Fibroblast of lung (primary cell): ENCODE measurements around the gene TFF1. TPM values are rescaled to one million over a fixed set of nuclear protein-coding genes. Genes with fewer than 3 reads are reported as not detected.

Experiments used
- DNase-seq, 2 donors: peaks; one replicate each; pipeline versions ENCODE4 v3.0.0 to v3.0.0-alpha.2; 2010; ENCODE audit warnings: low read depth in 2 of 2
- H2AFZ ChIP-seq: 2 replicates; pipeline ENCODE4 v1.5.1; 2012; ENCODE audit warnings: low read length, control low read depth, inconsistent platforms
- H3K27ac ChIP-seq: 2 replicates; pipeline ENCODE4 v1.5.1; 2011; ENCODE audit warnings: low read length, control low read depth; ENCODE audit not compliant: insufficient read depth
- H3K27me3 ChIP-seq: 2 replicates; pipeline ENCODE4 v1.5.1; 2011; ENCODE audit warnings: mild to moderate bottlenecking, low read length; ENCODE audit not compliant: control insufficient read depth, insufficient read depth
- H3K36me3 ChIP-seq: 2 replicates; pipeline ENCODE4 v1.5.1; 2011; ENCODE audit warnings: low read length; ENCODE audit not compliant: control insufficient read depth, insufficient read depth
- H3K4me1 ChIP-seq: 2 replicates; pipeline ENCODE4 v1.5.1; 2011; ENCODE audit warnings: low read length; ENCODE audit not compliant: control insufficient read depth, insufficient read depth; ENCODE audit errors: extremely low read depth
- H3K4me2 ChIP-seq: 2 replicates; pipeline ENCODE4 v1.5.1; 2011; ENCODE audit warnings: low read length, control low read depth; ENCODE audit not compliant: insufficient read depth; ENCODE audit errors: extremely low read depth
- H3K4me3 ChIP-seq, 4 experiments: fragments of 200-600 bp in 1 of 4; sonication (generic) in 1 of 4; replicated peaks in 1 of 4; 2 replicates each; pipeline ENCODE4 v1.5.1; 2011 to 2016; ENCODE audit warnings: low read length in 4 of 4, low read depth in 3 of 4, mild to moderate bottlenecking in 3 of 4, control low read depth in 2 of 4, inconsistent platforms in 1 of 4, mixed read lengths in 1 of 4; ENCODE audit not compliant: insufficient read depth in 1 of 4; ENCODE audit errors: control extremely low read depth in 1 of 4
- H3K79me2 ChIP-seq: 2 replicates; pipeline ENCODE4 v1.5.1; 2012; ENCODE audit warnings: mild to moderate bottlenecking, low read length, inconsistent platforms; ENCODE audit not compliant: control insufficient read depth, insufficient read depth
- H3K9ac ChIP-seq: 2 replicates; pipeline ENCODE4 v1.5.1; 2011; ENCODE audit warnings: mild to moderate bottlenecking, low read length, control low read depth; ENCODE audit not compliant: insufficient read depth
- H3K9me3 ChIP-seq: 2 replicates; pipeline ENCODE4 v1.5.1; 2012; ENCODE audit warnings: low read depth, low read length; ENCODE audit not compliant: control insufficient read depth, insufficient read depth
- H4K20me1 ChIP-seq: 2 replicates; pipeline ENCODE4 v1.5.1; 2011; ENCODE audit warnings: low read length; ENCODE audit not compliant: control insufficient read depth, insufficient read depth; ENCODE audit errors: extremely low read depth
- EZH2 ChIP-seq: IDR thresholded peaks from 2 replicates; pipeline ENCODE4 v1.5.1; 2012; ENCODE audit warnings: low read length, control low read depth, mild to moderate bottlenecking; ENCODE audit errors: missing control alignments
- polyA plus RNA-seq, 2 donors: library from polyadenylated mRNA; depleted of rRNA in 1 of 2; stranded (reverse) in 1 of 2; unstranded in 1 of 2; fragments of >200 nt; gene quantifications; 2 replicates each; pipeline ENCODE4 v1.2.1, GENCODE V29; 2011 to 2012; ENCODE audit warnings: missing spikeins in 1 of 2
- total RNA-seq: library from RNA; depleted of rRNA; stranded (reverse); fragments of >200 nt; gene quantifications from 2 replicates; pipeline ENCODE4 v1.2.1, GENCODE V29; 2014
- TF ChIP-seq, protein P1 (sequence below), 2 donors: IDR thresholded peaks in 1 of 2; conservative IDR thresholded peaks in 1 of 2; 1 replicate in 1 of 2; 2 replicates in 1 of 2; pipeline ENCODE4 v1.5.1; 2011 to 2012; ENCODE audit warnings: low read length in 2 of 2, control low read depth in 1 of 2, inconsistent platforms in 1 of 2, low read depth in 1 of 2, mild to moderate bottlenecking in 1 of 2

Gene TFF1
- total and polyA plus RNA-seq, 2 donors (not counting 1 experiment from before 2014, with no cell fraction given) = not detected

DNA sequence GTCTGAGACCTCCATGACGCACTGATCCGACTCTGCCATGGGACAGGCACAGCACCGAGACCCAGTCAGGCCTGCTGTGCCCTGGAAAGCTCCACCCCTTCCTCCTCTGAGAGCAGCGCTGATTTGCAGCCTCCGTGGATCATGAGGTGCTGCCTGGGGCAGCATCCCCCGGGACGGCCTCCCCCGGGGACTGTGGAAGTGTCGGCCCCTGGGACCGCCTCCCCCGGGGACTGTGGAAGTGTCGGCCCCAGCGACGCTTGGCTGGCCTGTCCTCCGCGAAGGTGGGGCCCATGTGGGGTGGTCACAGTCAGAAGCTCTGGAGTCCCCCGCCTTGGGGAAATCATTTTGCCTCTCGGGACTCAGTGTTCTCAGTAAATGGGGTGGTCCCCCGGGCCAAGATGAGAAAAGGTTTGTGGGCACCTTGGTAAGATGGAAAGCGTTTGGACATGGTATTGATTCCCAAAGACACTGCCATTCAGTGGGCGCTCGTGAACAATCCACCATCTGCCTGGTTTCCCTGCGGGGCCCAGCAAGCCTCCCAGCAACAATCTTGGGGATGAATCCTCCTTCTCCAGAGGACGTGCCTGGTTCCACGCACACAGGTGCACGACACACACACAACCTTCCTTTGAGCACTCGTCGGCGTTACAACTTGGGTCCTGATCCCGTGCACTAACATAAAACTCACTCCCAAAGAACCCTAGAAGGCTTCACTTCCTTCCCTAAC is 18.6 kb downstream of the TFF1 start:
- no peaks in the 10 kb centered on the region for H3K79me2 ChIP-seq
- H3K9ac ChIP-seq = no peak overlapping the region
- TF ChIP-seq, protein P1, sequence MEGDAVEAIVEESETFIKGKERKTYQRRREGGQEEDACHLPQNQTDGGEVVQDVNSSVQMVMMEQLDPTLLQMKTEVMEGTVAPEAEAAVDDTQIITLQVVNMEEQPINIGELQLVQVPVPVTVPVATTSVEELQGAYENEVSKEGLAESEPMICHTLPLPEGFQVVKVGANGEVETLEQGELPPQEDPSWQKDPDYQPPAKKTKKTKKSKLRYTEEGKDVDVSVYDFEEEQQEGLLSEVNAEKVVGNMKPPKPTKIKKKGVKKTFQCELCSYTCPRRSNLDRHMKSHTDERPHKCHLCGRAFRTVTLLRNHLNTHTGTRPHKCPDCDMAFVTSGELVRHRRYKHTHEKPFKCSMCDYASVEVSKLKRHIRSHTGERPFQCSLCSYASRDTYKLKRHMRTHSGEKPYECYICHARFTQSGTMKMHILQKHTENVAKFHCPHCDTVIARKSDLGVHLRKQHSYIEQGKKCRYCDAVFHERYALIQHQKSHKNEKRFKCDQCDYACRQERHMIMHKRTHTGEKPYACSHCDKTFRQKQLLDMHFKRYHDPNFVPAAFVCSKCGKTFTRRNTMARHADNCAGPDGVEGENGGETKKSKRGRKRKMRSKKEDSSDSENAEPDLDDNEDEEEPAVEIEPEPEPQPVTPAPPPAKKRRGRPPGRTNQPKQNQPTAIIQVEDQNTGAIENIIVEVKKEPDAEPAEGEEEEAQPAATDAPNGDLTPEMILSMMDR (conservative IDR thresholded peaks at IDR 0.05 in 1 of 2, IDR thresholded peaks at IDR 0.05 in 1 of 2; ENCODE audit: low read depth in 1 of 2, low read length in 2 of 2) = no peak
- TF ChIP-seq EZH2 = no peak
- no peak overlapping the region for H3K4me2 ChIP-seq
- H4K20me1 ChIP-seq = no peaks in the 10 kb centered on the region
- no peak overlapping the region for H3K27ac ChIP-seq
- H3K27me3 ChIP-seq = no peaks in the 10 kb centered on the region
- H3K9me3 ChIP-seq = no peaks in the 10 kb centered on the region
- H3K4me1 ChIP-seq = no peaks in the 10 kb centered on the region
- H3K36me3 ChIP-seq = no peaks in the 10 kb centered on the region
- H3K4me3 ChIP-seq = no peak overlapping the region
- no peak for DNase-seq
- H2AFZ ChIP-seq = no peak overlapping the region

DNA sequence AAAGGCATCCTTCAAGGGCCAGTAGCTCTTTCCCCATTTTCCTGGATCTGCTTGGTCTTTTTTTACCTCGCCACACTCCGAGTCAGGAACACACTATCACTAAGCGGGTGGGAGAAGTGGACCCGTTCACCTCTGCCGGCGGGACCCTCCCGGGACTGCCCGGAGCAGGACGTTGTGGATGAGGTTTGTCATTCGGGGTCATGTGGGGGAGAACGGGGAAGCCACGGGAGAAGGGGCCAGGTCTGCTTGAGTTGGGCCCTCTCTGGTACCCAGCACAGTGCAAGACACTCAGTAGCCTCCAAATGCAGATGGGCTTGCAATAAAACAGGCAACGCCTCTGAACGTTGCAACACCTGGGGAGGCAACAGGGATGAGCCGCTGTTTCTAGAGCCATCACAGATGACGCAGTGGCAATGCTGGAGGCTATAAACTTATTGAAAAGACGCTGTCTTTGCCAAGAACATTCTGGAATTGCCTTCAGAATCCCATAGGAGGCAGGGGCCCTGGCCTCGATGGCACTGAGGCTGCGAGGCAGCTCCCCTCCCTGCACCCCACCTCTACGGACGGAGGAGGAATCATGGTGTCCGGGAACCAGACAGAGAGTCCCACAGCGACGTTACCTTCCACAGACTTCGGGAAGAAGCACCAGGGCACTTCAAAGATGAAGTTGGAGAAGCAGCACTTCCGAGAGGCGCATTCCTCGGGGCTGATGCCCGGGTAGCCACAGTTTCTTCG is 19.3 kb downstream of the TFF1 start:
- no peaks in the 10 kb centered on the region for H3K36me3 ChIP-seq
- H3K4me3 ChIP-seq = no peak overlapping the region
- no peak for TF ChIP-seq EZH2
- TF ChIP-seq, protein P1 (conservative IDR thresholded peaks at IDR 0.05 in 1 of 2, IDR thresholded peaks at IDR 0.05 in 1 of 2; ENCODE audit: low read depth in 1 of 2, low read length in 2 of 2) = no peak
- no peaks in the 10 kb centered on the region for H3K79me2 ChIP-seq
- no peak overlapping the region for H3K4me2 ChIP-seq
- no peak for DNase-seq
- H3K9ac ChIP-seq = no peak overlapping the region
- H2AFZ ChIP-seq = no peak overlapping the region
- H3K27ac ChIP-seq = no peak overlapping the region
- no peaks in the 10 kb centered on the region for H3K27me3 ChIP-seq
- H3K4me1 ChIP-seq = no peaks in the 10 kb centered on the region
- no peaks in the 10 kb centered on the region for H4K20me1 ChIP-seq
- H3K9me3 ChIP-seq = no peaks in the 10 kb centered on the region

DNA sequence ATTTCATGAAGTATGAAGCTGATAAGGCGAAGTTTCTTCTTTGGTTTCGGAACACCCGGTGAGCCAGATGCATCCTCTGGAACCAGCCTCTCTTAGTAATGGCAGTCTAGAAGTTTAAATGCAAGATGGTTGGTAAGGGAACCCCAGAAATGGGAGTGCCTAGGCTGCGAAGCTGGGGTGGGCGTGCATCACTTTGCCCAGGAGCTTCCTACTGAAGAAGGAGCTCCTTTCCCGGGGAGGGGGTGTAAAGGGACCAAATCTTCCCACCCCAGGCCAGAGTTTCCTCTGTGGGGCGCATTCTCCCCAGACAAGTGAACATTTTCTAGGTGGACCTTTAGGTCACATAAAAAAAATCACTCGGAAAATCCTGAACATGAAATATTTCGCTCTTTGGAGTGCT is 19.9 kb downstream of the TFF1 start:
- no peaks in the 10 kb centered on the region for H3K9me3 ChIP-seq
- no peak overlapping the region for H3K9ac ChIP-seq
- no peak overlapping the region for H3K4me3 ChIP-seq
- no peaks in the 10 kb centered on the region for H3K27me3 ChIP-seq
- H3K4me1 ChIP-seq = no peaks in the 10 kb centered on the region
- no peak overlapping the region for H3K4me2 ChIP-seq
- DNase-seq = no peak
- no peak overlapping the region for H3K27ac ChIP-seq
- no peaks in the 10 kb centered on the region for H3K79me2 ChIP-seq
- no peaks in the 10 kb centered on the region for H3K36me3 ChIP-seq
- H2AFZ ChIP-seq = no peak overlapping the region
- H4K20me1 ChIP-seq = no peaks in the 10 kb centered on the region
- TF ChIP-seq, protein P1 (conservative IDR thresholded peaks at IDR 0.05 in 1 of 2, IDR thresholded peaks at IDR 0.05 in 1 of 2; ENCODE audit: low read depth in 1 of 2, low read length in 2 of 2) = no peak
- no peak for TF ChIP-seq EZH2
